Activated T-helper 1 cell treated with Interleukin-2 at 50 U/mL for 16 hours (primary cell): ENCODE results near the gene STIMATE.

ENCODE experiments used
- DNase-seq: peaks from one replicate; pipeline ENCODE4 v3.0.0-alpha.2; 2020; ENCODE audit warnings: low read depth

Gene STIMATE

DNA sequence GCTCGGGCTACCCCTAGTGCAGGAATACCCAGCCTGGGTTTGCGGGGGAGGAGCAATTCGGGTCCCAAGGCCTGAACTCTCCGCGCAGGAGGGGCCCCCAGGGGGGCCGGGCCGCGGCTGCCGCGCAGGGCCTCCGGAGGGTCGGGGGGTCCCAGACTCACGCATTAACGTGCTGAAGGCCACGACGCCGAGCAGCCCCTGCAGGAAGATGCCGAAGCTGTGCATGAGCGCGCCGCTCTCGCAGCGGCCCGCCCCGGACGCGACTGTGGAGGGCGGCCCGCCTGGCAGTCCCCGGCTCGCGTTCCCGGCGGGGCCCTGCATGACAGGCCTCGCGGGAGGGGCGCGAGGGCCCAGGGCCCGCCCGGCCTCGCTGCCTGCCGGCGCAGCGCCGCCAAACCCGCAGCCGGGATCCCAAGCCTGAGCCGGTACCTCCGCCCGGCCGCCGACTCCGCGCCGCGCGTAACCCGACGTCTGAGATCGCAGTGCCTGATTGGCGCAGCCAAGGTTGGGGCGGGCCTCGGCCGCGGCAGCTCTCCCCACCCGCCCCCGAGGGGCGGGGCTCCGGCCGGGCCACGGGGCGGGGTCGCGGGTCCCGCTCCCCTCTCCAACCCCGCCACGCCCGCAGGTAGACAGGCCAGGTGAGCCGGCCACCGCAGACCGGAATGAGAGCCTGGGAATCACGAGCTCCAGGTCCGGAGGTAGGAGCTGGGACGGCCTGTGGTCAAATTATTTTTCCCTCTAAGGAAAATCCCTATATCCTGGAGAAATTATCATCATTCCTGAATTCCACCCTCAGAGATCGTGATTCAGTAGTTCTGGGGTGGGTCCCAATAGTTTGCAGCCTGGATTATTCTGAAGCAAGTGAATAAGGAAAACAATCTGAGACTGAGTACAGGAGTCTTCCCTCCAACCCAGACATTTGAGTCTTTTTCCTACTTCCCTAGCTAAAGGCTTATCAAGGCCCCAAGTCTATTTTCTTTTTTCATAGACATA is at the start of gene STIMATE:
Gene STIMATE, minus strand, starts transcription at position 419 of the 993 bp plus-strand sequence. Its CDS starts 98 bp downstream, at position 321.
- peak; percentile 80 for DNase-seq

DNA sequence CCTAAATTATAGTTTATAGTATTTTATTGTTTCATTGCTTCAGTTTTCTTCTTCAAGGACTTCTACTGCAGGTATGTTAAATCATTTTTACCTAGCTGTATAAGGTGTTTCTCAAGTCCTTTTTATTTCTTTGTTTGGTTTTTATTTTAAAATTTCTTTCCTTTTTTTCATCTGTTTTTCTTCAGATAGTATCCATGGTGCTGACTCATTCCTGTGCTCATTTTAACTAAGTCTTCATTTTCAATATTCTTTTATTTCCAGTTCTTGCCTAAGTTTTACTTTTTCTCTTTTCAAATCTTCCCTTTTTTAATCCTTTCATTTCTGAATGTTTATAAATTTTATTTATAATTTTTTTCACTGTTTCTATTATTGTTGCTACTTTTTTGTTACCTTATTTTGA is 42.3 kb upstream of the STIMATE start:
- DNase-seq = no peak

DNA sequence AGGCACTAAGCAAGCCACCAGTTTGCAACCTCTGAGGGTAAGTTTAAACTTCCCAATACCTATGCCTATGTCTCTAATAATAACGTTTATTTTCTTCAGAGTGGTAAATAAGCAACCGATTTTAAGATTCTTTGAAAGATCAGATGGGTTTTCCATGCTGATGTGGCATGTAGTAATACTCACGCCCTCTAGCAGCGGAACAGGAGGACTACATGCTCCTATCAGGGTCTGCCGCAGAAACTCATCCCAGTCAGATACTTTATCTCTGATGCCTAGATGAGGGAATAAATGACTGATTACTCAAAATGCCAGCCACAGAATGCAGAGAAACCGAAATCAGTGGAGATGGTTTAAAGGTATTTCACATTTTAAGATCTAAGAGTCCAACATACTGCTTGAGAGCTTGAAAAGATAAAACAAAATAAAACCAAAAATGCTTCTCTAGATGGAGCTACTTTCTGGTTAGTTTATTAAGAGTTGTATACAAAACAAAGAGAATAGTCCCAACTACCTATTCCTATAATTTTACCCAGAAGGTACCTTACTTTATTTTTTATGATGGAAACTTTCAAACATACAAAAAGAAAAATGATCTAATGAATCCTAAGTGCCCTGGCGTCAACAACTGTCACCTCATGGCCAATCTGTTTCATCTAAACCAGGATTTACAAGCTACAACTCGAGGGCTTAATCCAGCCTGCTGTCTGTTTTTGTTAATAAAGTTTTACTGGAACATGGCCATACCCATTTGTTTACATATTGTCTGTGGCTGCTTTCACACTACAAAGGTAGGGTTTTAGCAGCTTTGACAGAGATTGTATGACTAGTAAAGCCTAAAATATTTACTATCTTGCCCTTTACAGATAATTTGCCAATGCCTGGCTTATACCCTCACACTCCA is 37.5 kb upstream of the STIMATE start:
- DNase-seq = peak; percentile 23

DNA sequence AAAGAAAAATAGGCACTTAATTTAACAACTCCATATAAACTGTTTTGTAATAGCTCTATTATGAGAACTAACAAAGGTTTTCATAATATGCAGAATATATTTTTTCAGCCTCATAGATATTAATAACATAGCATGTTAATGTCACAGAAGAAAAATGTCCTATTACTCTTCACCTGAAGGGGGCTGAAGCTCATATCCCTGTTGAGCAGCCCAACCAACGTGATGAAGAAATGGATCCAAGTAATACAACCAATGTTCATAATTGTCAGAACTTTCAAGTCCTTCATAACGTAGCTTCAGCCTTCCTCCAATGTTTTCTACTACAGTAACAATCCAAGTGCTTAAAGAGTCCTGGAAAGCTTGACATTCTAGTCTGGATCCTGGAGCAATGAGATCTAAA is 34.5 kb upstream of the STIMATE start:
- no peak for DNase-seq

DNA sequence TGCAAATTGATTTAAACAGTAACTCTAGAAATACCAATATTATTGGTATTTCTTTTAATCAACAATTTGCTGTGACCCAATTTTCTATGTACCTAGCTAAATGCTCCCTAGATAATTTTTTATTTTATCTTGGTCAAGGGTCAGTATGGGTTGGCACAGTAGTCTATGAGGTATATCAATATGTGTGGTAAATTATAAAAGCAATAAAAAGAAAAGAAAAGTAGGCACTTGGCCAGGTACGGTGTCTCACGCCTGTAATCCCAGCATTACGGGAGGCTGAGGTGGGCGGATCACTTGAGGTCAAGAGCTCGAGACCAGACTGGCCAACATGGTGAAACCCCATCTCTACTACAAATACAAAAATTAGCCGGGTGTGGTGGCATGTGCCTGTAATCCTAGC is 34.0 kb upstream of the STIMATE start:
- no peak for DNase-seq

DNA sequence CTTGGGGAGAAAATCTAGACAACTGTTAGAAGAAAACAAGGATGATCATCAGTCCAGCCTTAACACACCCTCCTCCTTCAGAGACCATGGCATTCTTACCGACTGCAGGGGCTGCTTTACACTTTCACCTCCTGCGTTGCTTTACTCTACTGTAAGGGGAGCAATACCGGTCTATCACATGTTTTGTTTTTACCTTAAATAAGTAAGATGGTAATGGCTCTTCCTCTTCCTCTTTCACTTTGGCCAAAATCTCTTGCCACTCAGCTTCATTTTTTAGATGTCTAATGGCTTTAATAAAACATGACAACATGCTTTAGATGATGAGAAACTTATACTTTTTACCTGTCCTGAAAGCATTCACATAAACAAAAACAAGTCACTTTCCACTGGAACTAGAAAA is 33.4 kb upstream of the STIMATE start:
- no peak for DNase-seq

DNA sequence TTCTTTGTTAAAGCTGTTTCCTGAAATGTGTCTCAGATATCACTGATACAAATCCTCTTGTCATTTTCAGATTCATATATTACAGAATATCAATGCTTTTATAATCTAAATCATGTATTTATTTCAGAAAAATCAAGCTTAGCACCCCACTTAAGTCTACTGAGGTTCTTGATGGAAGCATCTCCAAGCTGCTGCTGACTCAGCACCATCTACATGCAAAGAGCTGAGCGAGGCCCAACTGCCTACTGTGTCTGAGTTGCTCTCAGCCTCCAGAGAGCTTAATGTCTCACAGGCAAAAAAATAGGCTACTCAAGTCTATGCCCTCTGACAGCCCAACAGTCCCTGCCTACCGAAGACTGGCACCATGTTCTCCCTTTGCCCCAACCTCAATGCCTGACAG is 29.2 kb upstream of the STIMATE start:
- DNase-seq = no peak

DNA sequence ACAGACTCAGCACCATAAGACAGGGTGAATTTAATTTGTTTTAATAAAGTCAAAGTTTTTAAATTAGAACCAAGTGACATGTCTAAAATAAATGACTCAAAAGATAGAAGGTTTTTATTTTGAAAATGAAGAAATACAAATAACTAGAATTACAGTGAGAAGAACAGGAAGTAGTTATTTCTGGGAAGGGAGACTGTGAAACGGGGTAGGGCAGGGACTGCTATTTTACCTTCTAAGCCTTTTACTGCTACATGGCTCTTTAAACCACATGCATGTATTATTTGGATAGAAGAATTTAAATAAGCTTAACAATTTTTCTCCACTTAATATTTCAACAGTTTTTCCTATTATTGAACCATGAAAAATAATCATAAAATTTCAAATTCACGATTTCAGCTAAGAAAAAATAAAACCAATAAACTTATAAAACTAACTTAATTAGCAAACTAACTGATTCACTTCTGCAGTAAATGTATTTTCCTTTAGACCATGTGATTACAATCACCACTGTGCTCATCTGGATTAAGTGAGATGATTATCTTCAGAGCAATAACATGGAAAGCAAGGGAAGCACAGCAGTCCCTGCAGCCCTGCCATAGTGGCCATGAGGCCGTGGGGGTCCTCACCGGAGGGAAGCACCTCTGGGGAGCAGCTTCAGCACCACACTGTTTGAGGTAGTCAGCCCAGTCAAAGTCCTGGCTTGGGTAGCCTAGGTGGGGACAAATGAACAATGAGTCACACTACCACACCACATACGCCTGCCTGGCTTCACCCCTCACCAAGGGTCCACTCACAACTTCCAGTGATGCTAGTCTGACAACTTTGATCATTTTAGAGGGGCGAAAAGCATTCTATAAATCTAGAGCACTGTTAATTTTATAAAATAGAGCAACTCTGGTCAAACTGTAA is 28.3 kb upstream of the STIMATE start:
- DNase-seq = no peak

DNA sequence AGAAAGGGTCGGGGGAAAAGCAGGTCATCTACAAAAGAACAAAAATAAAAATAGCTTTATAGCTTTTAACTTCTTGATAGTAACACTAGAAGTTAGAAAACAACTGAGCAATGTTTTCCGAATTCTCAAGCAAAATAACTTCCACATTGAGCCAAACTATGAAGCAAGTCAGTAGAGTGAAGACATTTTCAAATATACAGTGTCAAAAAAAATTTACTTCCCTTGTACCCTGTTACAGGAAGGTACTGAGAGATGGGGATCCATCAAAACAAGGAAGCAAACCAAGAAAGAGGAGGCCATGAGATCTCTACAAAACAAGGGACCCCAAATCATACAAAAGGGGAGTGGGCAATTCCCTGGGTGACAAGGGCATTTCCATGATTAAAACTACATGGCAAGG is 26.6 kb upstream of the STIMATE start:
- DNase-seq = no peak

DNA sequence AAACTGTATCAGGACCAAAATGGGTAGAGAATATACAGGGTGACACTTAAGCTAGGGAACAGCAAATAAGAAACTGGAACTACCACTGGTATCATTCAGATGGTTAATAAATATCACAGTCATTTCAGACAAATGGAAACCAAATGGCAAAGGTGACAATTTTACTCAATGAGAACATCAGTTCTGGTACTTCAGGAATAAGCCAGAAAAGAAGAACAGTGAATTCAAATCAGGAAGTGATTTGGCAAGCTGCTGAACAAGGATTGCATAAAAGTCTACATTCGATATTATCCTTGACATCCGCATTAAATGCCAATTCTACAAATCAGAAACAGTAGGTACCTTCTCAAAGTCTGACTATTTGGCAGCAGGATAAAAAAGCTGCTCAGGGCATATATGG is 23.5 kb upstream of the STIMATE start:
- DNase-seq = no peak

DNA sequence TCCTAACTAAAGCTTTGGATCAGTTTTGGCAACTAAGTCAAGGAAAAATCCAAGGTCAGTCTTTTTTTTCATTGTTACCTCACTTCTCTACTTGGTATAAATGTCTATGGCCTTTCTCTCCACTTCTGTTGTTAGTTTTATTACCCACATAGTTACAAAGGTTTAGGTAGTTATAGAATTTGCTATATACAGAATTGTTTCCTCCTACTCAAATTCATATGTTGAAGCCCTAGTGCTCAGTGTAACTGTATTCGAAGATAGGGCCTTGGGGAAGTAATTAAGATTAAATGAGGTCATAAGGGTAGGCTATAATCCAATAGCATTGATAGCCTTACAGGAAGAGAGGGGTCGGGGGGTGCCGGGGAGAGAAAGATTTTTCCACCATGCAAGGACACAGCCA is 19.7 kb upstream of the STIMATE start:
- DNase-seq = no peak

DNA sequence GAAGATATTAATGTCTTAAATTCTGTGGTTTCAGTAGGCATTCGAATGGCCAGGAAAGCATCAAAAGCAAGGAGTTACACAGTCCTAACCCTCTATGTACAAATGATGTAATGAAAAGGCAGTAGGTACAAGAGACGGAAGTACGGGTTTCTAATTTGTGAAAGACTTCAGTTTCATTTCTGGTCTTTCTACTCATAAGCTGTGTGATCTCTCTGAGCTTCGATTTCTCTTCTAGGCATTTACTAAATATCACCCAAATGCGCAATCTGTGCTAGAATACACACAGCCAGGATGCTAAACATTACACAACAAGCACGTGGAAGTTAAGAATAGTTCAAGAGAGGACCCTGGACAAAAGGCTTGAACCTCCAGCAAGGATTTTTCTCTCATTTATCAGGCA is 17.9 kb upstream of the STIMATE start:
- no peak for DNase-seq

DNA sequence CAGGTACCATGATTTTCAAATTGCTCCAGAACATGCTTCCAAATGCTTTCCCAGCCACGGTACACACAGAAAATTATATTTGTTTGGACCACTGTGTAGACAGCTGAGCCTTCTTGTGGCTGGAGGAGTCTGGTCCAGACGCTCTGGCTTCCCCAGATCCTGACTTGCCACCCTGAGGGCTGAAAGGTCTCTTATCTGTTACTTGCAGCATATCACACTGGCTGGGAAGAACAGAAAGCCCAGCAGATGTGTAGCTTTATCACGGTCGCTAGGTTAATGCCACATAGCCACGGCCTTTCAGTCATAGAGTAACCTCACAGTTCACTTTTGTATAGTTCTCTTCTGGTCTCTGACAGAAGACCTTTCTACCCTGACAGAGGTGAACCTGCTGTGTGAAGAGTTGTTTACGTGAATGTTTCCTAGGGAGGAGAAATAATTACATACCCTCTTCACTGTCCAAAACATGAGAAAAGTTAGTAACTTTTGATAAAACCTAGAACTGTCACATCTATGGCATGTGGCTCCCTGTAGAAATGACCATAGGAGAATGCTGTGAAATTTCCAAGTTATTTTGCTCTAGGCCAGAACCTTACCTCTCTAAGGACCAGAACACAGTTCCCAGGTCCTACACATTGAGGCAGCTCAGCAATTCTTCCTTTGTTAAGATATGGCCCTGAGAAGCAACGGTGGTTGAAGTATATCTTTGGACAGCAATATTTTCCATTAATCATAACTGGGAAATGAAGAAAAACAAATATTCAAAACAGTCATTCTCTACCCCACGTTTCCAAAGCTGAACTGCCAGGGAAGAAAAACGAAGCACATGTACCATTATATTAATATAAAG is 15.8 kb upstream of the STIMATE start:
- no peak for DNase-seq

DNA sequence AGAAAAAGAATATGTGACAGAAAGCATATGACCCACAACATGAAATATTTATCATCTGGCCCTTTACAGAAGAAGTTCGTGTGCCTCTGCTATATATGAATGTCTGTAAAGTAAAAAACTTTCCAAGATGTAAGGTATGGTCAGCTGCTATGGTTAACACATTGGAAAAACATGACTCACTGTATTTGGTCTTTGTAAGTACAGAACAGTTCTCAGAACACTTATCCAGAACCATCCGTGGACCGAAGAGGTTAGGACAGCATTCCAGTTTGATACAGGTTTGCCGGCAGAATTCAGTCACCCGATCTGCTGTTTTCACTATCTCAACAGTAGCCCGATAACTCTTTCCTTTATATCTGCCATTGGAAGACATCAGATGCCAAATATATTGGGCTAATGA is 13.5 kb upstream of the STIMATE start:
- no peak for DNase-seq

DNA sequence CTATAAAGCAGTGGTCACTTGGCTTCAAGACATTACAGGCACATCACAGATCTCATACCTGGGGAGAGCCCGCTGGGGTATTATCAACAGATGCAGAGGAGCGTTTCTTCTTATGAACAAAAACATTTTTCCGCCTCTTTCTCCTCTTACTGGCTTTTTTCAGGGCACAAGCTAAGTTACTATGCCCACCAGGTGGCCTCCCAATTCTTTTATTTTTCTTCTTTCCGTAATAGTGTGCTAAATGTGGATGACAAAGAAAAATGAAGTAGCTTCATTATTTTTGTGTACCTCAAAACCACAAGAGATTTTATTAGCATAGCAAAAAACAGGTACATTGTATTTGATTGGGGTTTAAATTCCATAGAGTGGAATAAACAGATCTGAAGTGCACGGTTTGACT is 10.1 kb upstream of the STIMATE start:
- no peak for DNase-seq

DNA sequence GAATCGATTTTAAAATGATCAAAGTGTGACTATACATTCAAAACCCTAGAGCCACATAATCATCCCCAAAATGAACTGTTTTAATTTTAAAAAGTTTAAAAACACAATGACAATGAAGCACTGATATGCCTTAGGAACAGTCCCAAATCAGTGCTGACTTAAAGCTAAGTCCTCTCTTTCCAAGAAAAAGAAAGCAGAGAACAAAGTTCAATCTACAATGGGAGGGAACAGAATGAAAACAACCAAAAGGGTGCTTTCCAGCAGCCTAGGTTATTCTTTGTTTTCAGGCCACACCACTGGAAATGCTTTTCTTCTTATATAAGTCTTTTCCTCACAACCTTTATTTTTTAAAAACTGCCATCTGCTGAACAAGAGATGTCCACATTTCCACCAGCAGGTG is 7.2 kb upstream of the STIMATE start:
- DNase-seq = no peak

DNA sequence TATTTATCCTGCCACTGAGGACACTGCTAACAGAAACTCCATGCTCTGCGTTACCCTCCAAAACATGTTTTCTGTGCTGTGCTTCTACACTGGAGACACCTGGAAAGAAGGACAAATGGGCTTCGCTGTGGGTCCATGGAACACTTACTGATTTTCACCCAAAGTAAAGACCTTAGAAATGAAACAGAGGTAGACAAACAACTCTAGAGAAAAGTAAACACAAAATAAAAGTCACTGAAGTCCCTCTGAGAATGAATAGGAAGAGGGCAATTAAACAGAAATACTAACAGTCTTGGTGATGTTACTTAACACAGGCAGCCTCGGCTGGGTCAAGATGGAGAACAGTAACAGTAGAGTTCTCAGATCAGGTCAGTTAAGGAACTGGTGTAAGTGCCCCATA is 6.7 kb upstream of the STIMATE start:
- DNase-seq = no peak

DNA sequence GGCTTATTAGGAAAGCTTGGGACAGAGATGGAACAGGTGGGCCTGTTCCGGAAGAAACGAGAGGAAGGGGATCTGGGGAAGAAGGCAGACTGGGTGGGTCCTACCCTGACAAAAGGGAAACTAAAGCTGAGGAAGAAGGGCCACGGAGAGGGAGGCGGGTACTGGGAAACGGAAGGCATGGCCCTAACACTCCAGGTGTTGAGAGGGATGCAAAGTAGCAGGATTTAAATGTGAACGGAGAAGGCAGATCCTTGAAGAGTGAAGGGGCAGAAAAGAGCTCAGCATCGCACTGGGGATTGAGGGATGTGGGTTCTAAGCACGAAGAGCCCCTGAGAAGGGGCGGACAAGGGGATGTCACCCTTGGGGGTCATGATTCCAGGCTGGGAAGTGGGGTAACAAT is 735 bp downstream of the STIMATE start:
- no peak for DNase-seq

DNA sequence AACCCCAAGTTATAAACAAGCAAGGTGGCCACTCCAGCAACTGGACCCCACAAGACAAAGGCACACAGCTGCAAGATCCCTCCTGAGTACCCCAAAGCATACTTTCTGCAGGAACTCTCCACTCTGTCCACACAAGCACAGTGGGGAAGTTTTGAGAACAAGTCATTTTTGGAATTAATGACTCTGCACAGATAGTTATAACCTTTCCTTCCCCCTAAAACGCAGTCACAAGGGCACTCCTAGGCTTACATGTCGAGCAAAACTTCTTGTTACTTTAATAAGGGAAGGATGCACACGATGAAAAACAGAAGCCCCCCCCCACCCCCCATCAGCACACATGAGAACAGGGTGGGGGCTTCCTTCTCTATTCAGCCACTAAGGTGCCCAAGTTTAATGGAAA is 1.2 kb downstream of the STIMATE start:
- no peak for DNase-seq

DNA sequence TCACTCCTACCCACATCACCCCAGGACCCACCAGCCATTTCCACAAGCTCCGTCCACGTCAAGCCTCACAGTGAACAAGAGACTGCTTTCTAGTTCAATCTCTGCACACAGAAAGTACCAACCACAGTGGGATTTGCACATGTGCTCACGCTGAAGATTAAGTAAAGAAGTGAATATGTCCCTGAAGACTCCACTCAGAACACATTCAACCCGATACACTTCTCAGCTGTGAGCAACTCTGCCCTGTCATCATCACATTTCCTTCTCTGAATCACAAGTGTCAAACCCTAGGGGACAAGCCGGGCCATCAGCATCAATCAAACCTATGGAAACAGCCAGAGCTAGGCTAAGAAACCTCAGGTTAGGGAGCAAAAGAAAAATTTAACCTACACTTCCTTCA is 1.9 kb downstream of the STIMATE start:
- no peak for DNase-seq

DNA sequence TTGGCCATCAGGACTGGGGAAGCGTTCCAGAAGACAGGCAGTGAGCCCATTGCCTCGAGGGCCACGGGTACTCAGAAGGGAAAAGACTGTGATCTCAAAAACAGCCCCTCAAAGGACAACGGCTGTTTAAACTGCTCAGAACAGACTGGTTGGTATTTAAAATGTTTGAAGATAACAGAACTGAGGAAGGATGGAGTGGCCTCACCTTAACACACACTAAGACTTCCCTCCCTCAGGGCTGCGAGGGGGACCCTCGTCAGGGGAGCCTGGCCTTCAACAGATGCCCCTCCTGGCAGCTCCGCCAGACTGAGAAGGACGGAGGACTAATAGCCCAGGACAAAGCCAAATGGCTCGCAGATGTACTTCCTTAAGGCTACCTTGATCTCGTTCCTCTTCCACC is 2.6 kb downstream of the STIMATE start:
- no peak for DNase-seq
